Measurements from ENCODE around the gene SLC11A1.

DNA sequence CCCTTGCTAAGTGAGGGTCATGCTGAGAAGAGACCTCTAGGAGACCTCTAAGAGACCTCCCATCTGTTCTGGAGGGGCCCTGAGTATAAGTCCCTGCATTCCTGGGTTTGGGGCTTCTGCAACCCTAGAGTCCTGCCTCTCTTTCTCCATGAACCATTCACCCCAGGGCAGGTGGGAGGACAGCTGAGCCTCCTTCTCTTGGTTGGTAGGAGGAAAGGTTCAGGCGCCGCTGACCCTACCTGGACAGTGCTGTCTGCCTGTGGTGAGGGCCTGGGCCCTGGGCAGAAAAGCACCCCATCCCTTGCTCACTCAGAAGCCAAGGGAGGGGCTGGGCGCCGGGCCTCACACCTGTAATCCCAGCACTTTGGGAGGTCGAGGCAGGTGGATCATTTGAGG, 36.2 kb downstream of the SLC11A1 start:
- TF ChIP-seq, protein P1, sequence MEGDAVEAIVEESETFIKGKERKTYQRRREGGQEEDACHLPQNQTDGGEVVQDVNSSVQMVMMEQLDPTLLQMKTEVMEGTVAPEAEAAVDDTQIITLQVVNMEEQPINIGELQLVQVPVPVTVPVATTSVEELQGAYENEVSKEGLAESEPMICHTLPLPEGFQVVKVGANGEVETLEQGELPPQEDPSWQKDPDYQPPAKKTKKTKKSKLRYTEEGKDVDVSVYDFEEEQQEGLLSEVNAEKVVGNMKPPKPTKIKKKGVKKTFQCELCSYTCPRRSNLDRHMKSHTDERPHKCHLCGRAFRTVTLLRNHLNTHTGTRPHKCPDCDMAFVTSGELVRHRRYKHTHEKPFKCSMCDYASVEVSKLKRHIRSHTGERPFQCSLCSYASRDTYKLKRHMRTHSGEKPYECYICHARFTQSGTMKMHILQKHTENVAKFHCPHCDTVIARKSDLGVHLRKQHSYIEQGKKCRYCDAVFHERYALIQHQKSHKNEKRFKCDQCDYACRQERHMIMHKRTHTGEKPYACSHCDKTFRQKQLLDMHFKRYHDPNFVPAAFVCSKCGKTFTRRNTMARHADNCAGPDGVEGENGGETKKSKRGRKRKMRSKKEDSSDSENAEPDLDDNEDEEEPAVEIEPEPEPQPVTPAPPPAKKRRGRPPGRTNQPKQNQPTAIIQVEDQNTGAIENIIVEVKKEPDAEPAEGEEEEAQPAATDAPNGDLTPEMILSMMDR (IDR thresholded peaks at IDR 0.05) = no peak
- no peak for TF ChIP-seq POLR2A (IDR thresholded peaks at IDR 0.05)

All from stomach (tissue), 4 donors.